HG03108 (cell line): ENCODE results near the gene STK26.
"Not testable (repeated sequence)": the region's sequence is repeated elsewhere in the genome, so short reads cannot be mapped to it uniquely, and the experiment has no call there.

Source experiments
- ATAC-seq: cut with Tn5 transposase; IDR thresholded peaks from one replicate; pipeline ENCODE4 v1.9.1; 2021; ENCODE audit warnings: moderate library complexity; ENCODE audit not compliant: unreplicated experiment

The STK26 gene

GRCh38 chrX:132092439-132093065, 69.5 kb downstream of the STK26 start:
- peak; percentile 77 for ATAC-seq

GRCh38 chrX:132093239-132093860, 70.2 kb downstream of the STK26 start:
- ATAC-seq: no peak

- ATAC-seq: no peak
Observed at GRCh38 chrX:132094164-132094563, 71.1 kb downstream of the STK26 start.

GRCh38 chrX:132098704-132099103, 75.6 kb downstream of the STK26 start:
- not testable (repeated sequence) for ATAC-seq

GRCh38 chrX:132101206-132101605, 78.1 kb downstream of the STK26 start:
- no peak for ATAC-seq

GRCh38 chrX:132101799-132102198, 78.7 kb downstream of the STK26 start:
- ATAC-seq: no peak

- ATAC-seq: no peak
Observed at GRCh38 chrX:132107291-132107690, 84.2 kb downstream of the STK26 start.

- no peak for ATAC-seq
Observed at GRCh38 chrX:132114607-132115006, 91.5 kb downstream of the STK26 start.

- ATAC-seq: no peak
Observed at GRCh38 chrX:132115792-132116191, 92.7 kb downstream of the STK26 start.

- ATAC-seq: no peak
Observed at GRCh38 chrX:132118358-132118757, 95.3 kb downstream of the STK26 start.

GRCh38 chrX:132119283-132119682, 96.2 kb downstream of the STK26 start:
- no peak for ATAC-seq

GRCh38 chrX:132119821-132120515, 96.9 kb downstream of the STK26 start:
- no peak for ATAC-seq

GRCh38 chrX:132120913-132121312, 97.8 kb downstream of the STK26 start:
- no peak for ATAC-seq
